Mucosa of descending colon (tissue), 3 donors: ENCODE results near the gene IMPDH2. TPM values are rescaled to one million over a fixed set of nuclear protein-coding genes. Genes with fewer than 3 reads are reported as not detected.

ENCODE experiments used
- ATAC-seq: fragments of 200-7000 bp; cut with Tn5 transposase; one replicate; pipeline ENCODE4 v1.9.1; 2020; ENCODE audit warnings: mild to moderate bottlenecking, moderate library complexity
- DNase-seq, 3 donors: peaks; one replicate each; pipeline ENCODE4 v3.0.0-alpha.2; 2020
- H3K36me3 ChIP-seq: fragments of 200-600 bp; one replicate; pipeline ENCODE4 v1.8.0; 2021; ENCODE audit warnings: low read depth, mild to moderate bottlenecking
- H3K4me1 ChIP-seq: fragments of 200-600 bp; one replicate; pipeline ENCODE4 v1.8.0; 2021; ENCODE audit warnings: low read depth, mild to moderate bottlenecking
- H3K4me3 ChIP-seq: fragments of 200-600 bp; one replicate; pipeline ENCODE4 v1.8.0; 2021; ENCODE audit warnings: mild to moderate bottlenecking
- H3K9me3 ChIP-seq: fragments of 200-600 bp; one replicate; pipeline ENCODE4 v1.8.0; 2021; ENCODE audit warnings: mild to moderate bottlenecking
- CTCF ChIP-seq: fragments of 200-600 bp; IDR thresholded peaks from one replicate; pipeline ENCODE4 v1.8.0; 2022; ENCODE audit warnings: antibody characterized with exemption, mild to moderate bottlenecking
- intact Hi-C, 2 donors: fragments of 100-400 bp; cut with DNase I in 1 of 2; cut with micrococcal nuclease in 1 of 2; formaldehyde crosslinking; loops; one replicate each; pipeline versions ENCODE4 v1.11.0 to v1.11.1; 2022; cut with DNase I, micrococcal nuclease
- long read RNA-seq, 2 donors: library from polyadenylated mRNA; unstranded; transcript quantifications; one replicate each; pipeline ENCODE4 v2.0.0, GENCODE V29; 2019 to 2021
- total RNA-seq, 3 donors: library from RNA; stranded (reverse); fragmentation: NEBNext Ultra II Directional in 2 of 3; extraction: Animal tissue kit (Norgen Biotek cat#: 25700) in 2 of 3; gene quantifications; one replicate each; pipeline versions ENCODE4 v1.2.1 to v1.2.4, GENCODE V29; 2021 to 2023
- donor health status: DM: no; HTN: no; CAD: no; lungs with moderate emphysema.
- donor health status: DM: no; HTN: no; CAD: no.
- donor health status: DM: no; HTN: yes; CAD: no.

The IMPDH2 gene
- total RNA-seq, result 100 to 1,000 TPM; 113 to 146 (median 114) TPM
- long read RNA-seq, donor 1, transcript IMPDH2-201 (14 exons, 1,643 nt), result major isoform, 111 of 158 reads
- long read RNA-seq, donor 1, partial matches to known transcripts, result 9 of 158 reads
- long read RNA-seq, donor 1, other reads (novel, unspliced or antisense), result 38 of 158 reads
- long read RNA-seq, donor 2, transcript IMPDH2-201 (14 exons, 1,643 nt), result major isoform, 70 of 80 reads
- long read RNA-seq, donor 2, partial matches to known transcripts, result 2 of 80 reads
- long read RNA-seq, donor 2, other reads (novel, unspliced or antisense), result 8 of 80 reads

GRCh38 chr3:49028673-49029562 lies at the start of gene IMPDH2:
Gene IMPDH2 (minus strand): TSS chr3:49029398. CDS start chr3:49029350, 48 bp downstream.
- H3K4me3 ChIP-seq, result peak within 1 kb of the TSS; percentile 38
- peaks cover 18% of the 10 kb centered on the region for H3K4me1 ChIP-seq
- H3K36me3 ChIP-seq, result peaks cover 8% of the 10 kb centered on the region
- TF ChIP-seq CTCF, result peak; percentile 15
- DNase-seq, result peak; percentile 96 to 97 (median 97)
- peak; percentile 97 for ATAC-seq
- intact Hi-C loops, result no loop called here
- no peaks in the 10 kb centered on the region for H3K9me3 ChIP-seq

GRCh38 chr3:49076646-49077045 lies 47.4 kb upstream of the IMPDH2 start:
- TF ChIP-seq CTCF, result no peak
- no peak for ATAC-seq
- intact Hi-C loops, result no loop called here
- no peak for DNase-seq
- no peaks in the 10 kb centered on the region for H3K9me3 ChIP-seq
- no peak overlapping the region for H3K4me3 ChIP-seq
- no peaks in the 10 kb centered on the region for H3K4me1 ChIP-seq
- H3K36me3 ChIP-seq, result no peaks in the 10 kb centered on the region

GRCh38 chr3:49076116-49076515 lies 46.9 kb upstream of the IMPDH2 start:
- no peaks in the 10 kb centered on the region for H3K36me3 ChIP-seq
- intact Hi-C loops, result no loop called here
- no peaks in the 10 kb centered on the region for H3K9me3 ChIP-seq
- TF ChIP-seq CTCF, result no peak
- no peaks in the 10 kb centered on the region for H3K4me1 ChIP-seq
- DNase-seq (no peak), ATAC-seq (no peak)
- no peak overlapping the region for H3K4me3 ChIP-seq

GRCh38 chr3:49058011-49058410 lies 28.8 kb upstream of the IMPDH2 start:
- no peak for TF ChIP-seq CTCF
- H3K9me3 ChIP-seq, result no peaks in the 10 kb centered on the region
- H3K36me3 ChIP-seq, result peaks cover 13% of the 10 kb centered on the region
- no peak overlapping the region for H3K4me3 ChIP-seq
- DNase-seq (no peak), ATAC-seq (no peak)
- intact Hi-C loops, result no loop called here
- H3K4me1 ChIP-seq, result no peaks in the 10 kb centered on the region

GRCh38 chr3:49057268-49057667 lies 28.1 kb upstream of the IMPDH2 start:
- Histone ChIP-seq H3K4me1 (no peaks in the 10 kb centered on the region), H3K9me3 (no peaks in the 10 kb centered on the region), H3K36me3 (peaks cover 13% of the 10 kb centered on the region), H3K4me3 (no peak overlapping the region)
- intact Hi-C loops, result no loop called here
- no peak for ATAC-seq
- TF ChIP-seq CTCF, result no peak
- no peak for DNase-seq
